Common myeloid progenitor, CD34-positive (primary cell): ENCODE data around the gene IGDCC3.
"Not testable (repeated sequence)": the region's sequence is repeated elsewhere in the genome, so short reads cannot be mapped to it uniquely, and the experiment has no call there.

Source experiments
- CTCF ChIA-PET: fragments of 350-600 bp; sonication (Branson Sonifier 250); formaldehyde crosslinking; loops from one replicate; lab custom pipeline; 2021; ENCODE audit warnings: antibody characterized with exemption; lab: Charles Lee
- POLR2A ChIA-PET: fragments of 350-600 bp; sonication (Branson Sonifier 250); formaldehyde crosslinking; loops from one replicate; lab custom pipeline; 2021; ENCODE audit warnings: antibody characterized with exemption; lab: Charles Lee
- DNase-seq, 3 donors: peaks; one replicate each; pipeline versions ENCODE4 v3.0.0 to v3.0.0-alpha.2; 2013
- H3K27ac ChIP-seq, 2 experiments: 1 replicate in 1 of 2; 2 replicates in 1 of 2; pipeline ENCODE4 v1.7.0; 2013; ENCODE audit warnings: inconsistent platforms in 2 of 2, low read length in 2 of 2, mild to moderate bottlenecking in 2 of 2, low read depth in 1 of 2, moderate library complexity in 1 of 2; ENCODE audit not compliant: severe bottlenecking in 2 of 2, insufficient read depth in 1 of 2, poor library complexity in 1 of 2
- H3K27me3 ChIP-seq, 5 experiments: replicated peaks in 2 of 5; 1 replicate in 3 of 5; 2 replicates in 2 of 5; pipeline versions ENCODE4 v1.6.1 to v1.7.0; 2013; ENCODE audit warnings: low read length in 4 of 5, mild to moderate bottlenecking in 2 of 5, moderate library complexity in 2 of 5, inconsistent platforms in 1 of 5; ENCODE audit not compliant: insufficient read depth in 5 of 5, control insufficient read depth in 4 of 5
- H3K36me3 ChIP-seq, 4 experiments: 1 replicate in 2 of 4; 2 replicates in 2 of 4; pipeline versions ENCODE4 v1.6.1 to v1.7.0; 2013; ENCODE audit warnings: low read length in 3 of 4, control low read depth in 1 of 4, mild to moderate bottlenecking in 1 of 4; ENCODE audit not compliant: control insufficient read depth in 4 of 4, insufficient read depth in 4 of 4
- H3K4me1 ChIP-seq, 4 experiments: 1 replicate in 3 of 4; 2 replicates in 1 of 4; pipeline versions ENCODE4 v1.6.1 to v1.7.1; 2013; ENCODE audit warnings: low read length in 3 of 4, mild to moderate bottlenecking in 3 of 4, control low read depth in 1 of 4, inconsistent platforms in 1 of 4, moderate library complexity in 1 of 4; ENCODE audit not compliant: control insufficient read depth in 4 of 4, insufficient read depth in 4 of 4; ENCODE audit errors: control extremely low read depth in 1 of 4
- H3K4me3 ChIP-seq, 7 experiments: 1 replicate in 4 of 7; 2 replicates in 3 of 7; pipeline versions ENCODE4 v1.5.1 to v1.7.0; 2013; ENCODE audit warnings: mild to moderate bottlenecking in 7 of 7, low read length in 6 of 7, moderate library complexity in 6 of 7, inconsistent platforms in 2 of 7, low read depth in 2 of 7, control low read depth in 1 of 7; ENCODE audit not compliant: insufficient read depth in 4 of 7, control insufficient read depth in 1 of 7; ENCODE audit errors: extremely low read depth in 1 of 7
- H3K9me3 ChIP-seq, 5 experiments: 1 replicate in 4 of 5; 2 replicates in 1 of 5; pipeline versions ENCODE4 v1.6.1 to v1.7.1; 2013; ENCODE audit warnings: low read length in 4 of 5, mild to moderate bottlenecking in 2 of 5, inconsistent platforms in 1 of 5, low read depth in 1 of 5, moderate library complexity in 1 of 5; ENCODE audit not compliant: control insufficient read depth in 4 of 5, insufficient read depth in 2 of 5; ENCODE audit errors: control extremely low read depth in 1 of 5
- WGBS: methylation state at CpG from one replicate; pipeline ENCODE4 v1.1.5; 2013; ENCODE audit not compliant: insufficient coverage; 5-methylcytosine and 5-hydroxymethylcytosine counted together

IGDCC3 gene

DNA sequence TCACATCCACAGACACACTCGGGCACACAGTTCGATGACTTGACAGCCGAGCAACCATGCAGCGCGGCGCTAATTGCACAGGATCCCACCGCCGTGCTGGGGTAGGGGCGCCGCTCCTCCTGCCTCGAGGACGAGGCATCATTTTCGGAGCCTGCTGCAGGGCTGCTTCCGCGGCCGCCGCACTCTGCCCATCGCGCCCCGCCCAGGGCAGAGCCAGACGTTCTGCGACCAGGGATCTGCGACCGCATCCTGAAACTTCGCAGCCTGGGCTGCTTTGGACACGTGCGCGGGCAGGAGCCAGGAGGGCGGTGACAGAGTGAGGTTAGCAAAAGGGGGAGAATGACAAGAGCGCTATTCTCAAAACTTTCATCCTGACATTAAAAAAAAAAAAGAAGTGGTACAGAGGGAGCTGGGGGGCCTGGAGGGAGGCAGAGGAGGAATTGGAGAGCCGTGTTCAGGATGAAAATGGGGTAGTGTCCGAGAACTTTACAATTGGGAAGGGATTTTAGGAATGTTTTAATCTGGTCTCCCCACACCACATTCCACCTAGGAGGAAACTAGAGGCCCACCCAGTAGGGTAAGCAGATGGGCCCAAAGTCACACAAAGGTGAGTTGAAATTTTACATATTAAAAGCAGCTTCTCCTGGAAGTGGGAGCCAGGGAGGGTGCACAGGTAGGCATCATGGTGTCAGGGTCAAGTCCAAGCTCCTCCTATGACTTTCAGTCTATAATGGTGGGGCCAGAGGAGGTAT is 15.9 kb downstream of the IGDCC3 start:
- peak in 2 of 3 donors; percentile 40 to 42 for DNase-seq
- Histone ChIP-seq H3K36me3 (no peaks in the 10 kb centered on the region), H3K27me3 (peaks cover 3 to 32% (median 15%) of the 10 kb centered on the region in 5 experiments), H3K27ac (no peak overlapping the region), H3K4me1 (no peaks in the 10 kb centered on the region), H3K4me3 (no peak overlapping the region), H3K9me3 (no peaks in the 10 kb centered on the region)
- 72% methylated on average over 20 of the region's 32 CpGs for WGBS
- POLR2A ChIA-PET, result no interaction called here
- CTCF ChIA-PET, result no interaction called here

DNA sequence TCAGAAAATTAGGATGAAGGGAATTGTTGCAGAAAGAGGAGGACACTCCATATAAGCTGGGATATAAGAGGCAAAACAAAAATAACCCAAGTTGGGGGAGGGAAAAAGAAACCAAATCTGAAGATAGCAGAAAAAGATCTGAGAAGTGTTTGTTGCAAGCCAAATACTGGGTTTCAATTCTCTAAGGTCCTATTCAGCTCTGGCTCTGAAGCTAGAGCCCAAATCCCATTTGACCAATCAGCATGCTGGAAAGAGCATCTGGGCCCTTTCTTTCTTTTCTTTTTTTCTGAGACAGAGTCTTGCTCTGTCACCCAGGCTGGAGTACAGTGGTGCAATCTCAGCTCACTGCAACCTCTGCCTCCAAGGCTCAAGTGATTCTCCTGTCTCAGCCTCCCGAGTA is 17.3 kb downstream of the IGDCC3 start:
- DNase-seq, result no peak
- peaks cover 0 to 7% (median 5%) of the 10 kb centered on the region in 4 experiments for H3K4me1 ChIP-seq
- 100% methylated on average over 1 of the region's 1 CpG for WGBS
- peaks cover 8 to 44% (median 26%) of the 10 kb centered on the region in 5 experiments for H3K27me3 ChIP-seq
- H3K36me3 ChIP-seq, result no peaks in the 10 kb centered on the region
- H3K9me3 ChIP-seq, result no peaks in the 10 kb centered on the region
- CTCF ChIA-PET, result interaction anchor here (0.9 to 1.3 kb wide), 6 partner anchors 9 to 30 kb away, joined by 3 to 5 read pairs (median 3); no protein-coding TSS in a partner anchor
- H3K4me3 ChIP-seq, result no peak overlapping the region
- H3K27ac ChIP-seq, result no peak overlapping the region
- POLR2A ChIA-PET, result no interaction called here

DNA sequence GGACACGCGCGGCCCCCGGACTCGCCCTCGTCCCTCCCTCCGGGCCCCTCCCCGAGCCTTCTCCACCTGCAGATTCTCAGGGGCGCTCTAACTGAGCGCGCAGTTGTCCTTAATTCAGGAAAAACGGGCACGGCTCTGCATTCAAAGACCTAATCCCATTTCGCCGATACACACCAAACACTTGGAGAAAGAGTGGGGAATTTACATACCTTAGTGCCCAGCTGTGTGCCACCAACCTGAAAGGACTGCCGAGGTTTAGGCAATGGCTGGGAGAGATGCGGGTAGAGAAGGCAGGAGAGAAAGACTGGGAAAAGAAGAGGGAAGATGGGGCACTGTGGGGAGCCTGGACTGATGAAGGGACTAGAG is 21.8 kb downstream of the IGDCC3 start:
- ChIA-PET POLR2A (no interaction called here), CTCF (no interaction called here)
- WGBS, result 13% methylated on average over 11 of the region's 17 CpGs
- no peaks in the 10 kb centered on the region for H3K36me3 ChIP-seq
- peaks cover 0 to 16% (median 9%) of the 10 kb centered on the region in 5 experiments for H3K9me3 ChIP-seq
- H3K27ac ChIP-seq, result no peak overlapping the region
- peaks cover 8 to 46% (median 21%) of the 10 kb centered on the region in 5 experiments for H3K27me3 ChIP-seq
- no peak for DNase-seq
- peaks cover 0 to 10% (median 6%) of the 10 kb centered on the region in 4 experiments for H3K4me1 ChIP-seq
- peak overlapping the region in 5 of 7 experiments; percentile 20 to 64 (median 52) for H3K4me3 ChIP-seq

DNA sequence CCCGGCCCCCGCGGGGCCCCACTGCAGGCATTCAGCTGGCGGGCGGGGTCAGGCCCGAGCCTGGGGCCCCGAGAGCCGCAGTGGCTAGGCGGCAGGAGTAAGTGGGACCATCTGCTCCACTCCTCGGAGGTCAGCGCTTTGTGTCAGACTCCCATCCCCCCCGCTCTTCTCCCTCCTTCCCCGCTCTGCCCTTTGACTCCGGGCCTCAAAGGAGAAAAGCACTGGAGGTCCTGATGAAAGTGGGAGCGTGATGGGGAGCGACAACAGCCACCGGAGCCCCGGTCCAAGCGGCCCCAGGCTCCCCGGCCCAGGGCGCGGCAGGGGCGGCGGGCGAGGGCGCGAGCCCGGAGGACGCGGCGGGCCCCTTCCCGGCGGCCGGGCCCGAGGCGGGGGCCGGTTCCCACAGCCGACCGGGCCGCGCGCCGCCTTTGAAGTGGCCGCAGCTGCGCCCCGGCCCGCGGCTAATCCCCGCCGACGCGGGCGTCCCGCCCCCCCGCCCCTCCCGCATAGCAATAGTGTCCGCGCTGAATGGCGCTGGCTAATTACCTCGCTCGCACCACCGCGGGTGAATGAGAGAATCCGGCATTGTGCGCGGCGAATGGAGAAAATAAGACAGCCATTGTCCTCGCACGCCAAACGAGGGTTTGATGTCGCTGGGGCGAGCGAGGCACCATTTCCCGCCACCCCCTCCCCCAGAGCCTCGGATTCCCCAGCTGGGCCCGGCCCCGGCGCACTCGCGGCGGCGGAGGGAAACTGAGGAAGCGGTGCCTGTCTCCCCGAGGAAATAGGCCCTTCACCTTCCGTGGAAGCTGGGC is 22.4 kb downstream of the IGDCC3 start:
- POLR2A ChIA-PET, result no interaction called here
- no peaks in the 10 kb centered on the region for H3K36me3 ChIP-seq
- no peak overlapping the region for H3K27ac ChIP-seq
- CTCF ChIA-PET, result no interaction called here
- H3K27me3 ChIP-seq, result peaks cover 6 to 46% (median 19%) of the 10 kb centered on the region in 5 experiments
- 2% methylated on average over 70 of the region's 85 CpGs for WGBS
- H3K9me3 ChIP-seq, result peaks cover 0 to 16% (median 9%) of the 10 kb centered on the region in 5 experiments
- H3K4me3 ChIP-seq, result peak overlapping the region in 6 of 7 experiments; percentile 20 to 64 (median 44)
- H3K4me1 ChIP-seq, result peaks cover 0 to 10% (median 6%) of the 10 kb centered on the region in 4 experiments
- DNase-seq, result no peak

DNA sequence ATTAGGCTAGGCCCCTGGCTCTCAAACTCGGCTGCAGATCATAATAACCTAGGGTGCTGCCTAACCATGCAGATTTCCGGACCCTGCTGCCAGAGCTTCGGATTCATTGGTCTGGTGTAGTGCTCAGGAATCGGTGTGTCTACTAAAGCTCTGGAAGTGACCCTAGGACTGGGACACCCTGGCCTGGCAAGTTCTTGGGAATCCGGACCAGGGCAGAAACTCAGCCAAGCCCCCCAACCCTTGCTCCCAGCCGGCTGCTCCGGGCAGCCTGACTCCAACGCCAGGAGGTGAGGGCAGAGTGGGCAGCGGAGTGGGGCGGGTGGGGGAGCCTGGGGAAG is 23.0 kb downstream of the IGDCC3 start:
- Histone ChIP-seq H3K36me3 (no peaks in the 10 kb centered on the region), H3K4me1 (peaks cover 0 to 10% (median 6%) of the 10 kb centered on the region in 4 experiments), H3K9me3 (peaks cover 0 to 16% (median 9%) of the 10 kb centered on the region in 5 experiments), H3K27ac (no peak overlapping the region), H3K27me3 (peaks cover 6 to 46% (median 17%) of the 10 kb centered on the region in 5 experiments), H3K4me3 (no peak overlapping the region)
- ChIA-PET POLR2A (no interaction called here), CTCF (no interaction called here)
- 78% methylated on average over 5 of the region's 10 CpGs for WGBS
- DNase-seq, result no peak

DNA sequence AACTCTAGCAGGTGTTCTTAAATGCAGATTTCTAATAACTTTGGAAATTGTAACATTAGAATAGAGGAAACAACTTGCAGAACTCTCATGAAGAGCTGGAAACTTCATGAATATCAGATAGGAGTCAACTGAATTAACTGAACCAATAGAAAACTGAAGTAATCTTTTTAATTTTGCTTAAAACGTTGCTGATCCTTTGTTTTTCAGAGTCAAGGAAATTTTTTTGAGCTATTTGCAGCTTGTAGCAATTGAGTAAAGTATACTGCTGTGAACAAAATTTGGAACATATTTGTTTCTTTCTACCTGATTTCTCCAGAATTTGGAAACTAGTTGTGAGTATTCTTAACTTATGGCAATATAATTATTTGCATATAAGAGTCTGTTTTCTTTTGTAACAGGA is 25.8 kb downstream of the IGDCC3 start:
- H3K4me1 ChIP-seq, H3K27ac ChIP-seq, H3K4me3 ChIP-seq, POLR2A ChIA-PET, H3K36me3 ChIP-seq, DNase-seq: not testable (repeated sequence)
- WGBS, result 80% methylated on average over 1 of the region's 1 CpG
- CTCF ChIA-PET, result interaction anchor here (0.7 to 1.3 kb wide), 2 partner anchors 25 to 26 kb away, joined by 3 read pairs; partner anchors contain the start of gene IGDCC3
- H3K9me3 ChIP-seq, result peaks cover 0 to 16% (median 9%) of the 10 kb centered on the region in 5 experiments
- peaks cover 0 to 32% (median 13%) of the 10 kb centered on the region in 5 experiments for H3K27me3 ChIP-seq
